Parathyroid adenoma (tissue), 2 donors: Measurements from ENCODE around the gene ENOX1.

Source experiments
- H2AFZ ChIP-seq: fragments of 300-600 bp; sonication (generic); one replicate; pipeline ENCODE4 v1.7.0; 2017; ENCODE audit warnings: antibody characterized with exemption, mild to moderate bottlenecking
- H3K27ac ChIP-seq: fragments of 300-600 bp; sonication (generic); one replicate; pipeline ENCODE4 v1.7.0; 2017
- H3K27me3 ChIP-seq: fragments of 300-600 bp; sonication (generic); one replicate; pipeline ENCODE4 v1.7.0; 2017; ENCODE audit warnings: low read length; ENCODE audit not compliant: control insufficient read depth, insufficient read depth
- H3K36me3 ChIP-seq: fragments of 300-600 bp; sonication (generic); one replicate; pipeline ENCODE4 v1.7.0; 2017; ENCODE audit warnings: low read length; ENCODE audit not compliant: control insufficient read depth, insufficient read depth
- H3K4me1 ChIP-seq: fragments of 300-600 bp; sonication (generic); one replicate; pipeline ENCODE4 v1.7.0; 2017; ENCODE audit warnings: control low read depth
- H3K4me2 ChIP-seq: fragments of 300-600 bp; sonication (generic); one replicate; pipeline ENCODE4 v1.7.0; 2017; ENCODE audit warnings: low read length
- H3K4me3 ChIP-seq: fragments of 300-600 bp; sonication (generic); one replicate; pipeline ENCODE4 v1.7.0; 2017; ENCODE audit warnings: low read depth, low read length
- H3K79me2 ChIP-seq: fragments of 300-600 bp; sonication (generic); one replicate; pipeline ENCODE4 v1.7.0; 2017; ENCODE audit warnings: control low read depth
- H3K9ac ChIP-seq: fragments of 300-600 bp; sonication (generic); one replicate; pipeline ENCODE4 v1.7.0; 2017; ENCODE audit warnings: mild to moderate bottlenecking
- H3K9me3 ChIP-seq: fragments of 300-600 bp; sonication (generic); one replicate; pipeline ENCODE4 v1.7.0; 2017; ENCODE audit warnings: low read length; ENCODE audit not compliant: control insufficient read depth
- TF ChIP-seq, protein P1 (sequence below): fragments of 300-600 bp; sonication (generic); IDR thresholded peaks from one replicate; pipeline ENCODE4 v1.7.0; 2017; ENCODE audit warnings: antibody characterized with exemption, mild to moderate bottlenecking
- donor health status: primary hyperparathyroidism.

Gene ENOX1

DNA sequence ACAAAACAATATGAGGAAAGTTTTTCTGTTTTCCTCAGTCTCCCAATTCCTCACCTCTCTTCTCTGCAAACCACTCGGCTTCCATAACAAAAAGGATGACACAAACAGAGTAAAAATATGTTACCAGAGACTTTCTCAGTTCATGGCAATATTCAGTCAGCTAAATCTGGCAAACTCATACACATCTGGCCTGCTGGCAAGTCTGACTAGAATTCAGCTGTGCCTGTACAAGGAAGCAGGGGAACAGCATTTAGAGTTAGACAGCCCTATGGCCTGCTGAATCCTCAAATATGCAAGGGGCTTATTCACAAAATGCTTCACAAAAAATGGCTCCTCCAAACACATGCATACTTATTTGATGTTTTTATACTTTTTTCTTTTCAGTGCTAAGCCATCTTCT is 227.8 kb downstream of the ENOX1 start:
- Histone ChIP-seq H3K9ac (no peak overlapping the region), H3K4me2 (no peak overlapping the region), H2AFZ (no peak overlapping the region), H3K79me2 (no peaks in the 10 kb centered on the region), H3K36me3 (no peaks in the 10 kb centered on the region), H3K27me3 (no peaks in the 10 kb centered on the region), H3K4me1 (no peaks in the 10 kb centered on the region), H3K9me3 (no peaks in the 10 kb centered on the region), H3K4me3 (no peak overlapping the region), H3K27ac (no peak overlapping the region)
- TF ChIP-seq, protein P1, sequence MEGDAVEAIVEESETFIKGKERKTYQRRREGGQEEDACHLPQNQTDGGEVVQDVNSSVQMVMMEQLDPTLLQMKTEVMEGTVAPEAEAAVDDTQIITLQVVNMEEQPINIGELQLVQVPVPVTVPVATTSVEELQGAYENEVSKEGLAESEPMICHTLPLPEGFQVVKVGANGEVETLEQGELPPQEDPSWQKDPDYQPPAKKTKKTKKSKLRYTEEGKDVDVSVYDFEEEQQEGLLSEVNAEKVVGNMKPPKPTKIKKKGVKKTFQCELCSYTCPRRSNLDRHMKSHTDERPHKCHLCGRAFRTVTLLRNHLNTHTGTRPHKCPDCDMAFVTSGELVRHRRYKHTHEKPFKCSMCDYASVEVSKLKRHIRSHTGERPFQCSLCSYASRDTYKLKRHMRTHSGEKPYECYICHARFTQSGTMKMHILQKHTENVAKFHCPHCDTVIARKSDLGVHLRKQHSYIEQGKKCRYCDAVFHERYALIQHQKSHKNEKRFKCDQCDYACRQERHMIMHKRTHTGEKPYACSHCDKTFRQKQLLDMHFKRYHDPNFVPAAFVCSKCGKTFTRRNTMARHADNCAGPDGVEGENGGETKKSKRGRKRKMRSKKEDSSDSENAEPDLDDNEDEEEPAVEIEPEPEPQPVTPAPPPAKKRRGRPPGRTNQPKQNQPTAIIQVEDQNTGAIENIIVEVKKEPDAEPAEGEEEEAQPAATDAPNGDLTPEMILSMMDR: no peak

DNA sequence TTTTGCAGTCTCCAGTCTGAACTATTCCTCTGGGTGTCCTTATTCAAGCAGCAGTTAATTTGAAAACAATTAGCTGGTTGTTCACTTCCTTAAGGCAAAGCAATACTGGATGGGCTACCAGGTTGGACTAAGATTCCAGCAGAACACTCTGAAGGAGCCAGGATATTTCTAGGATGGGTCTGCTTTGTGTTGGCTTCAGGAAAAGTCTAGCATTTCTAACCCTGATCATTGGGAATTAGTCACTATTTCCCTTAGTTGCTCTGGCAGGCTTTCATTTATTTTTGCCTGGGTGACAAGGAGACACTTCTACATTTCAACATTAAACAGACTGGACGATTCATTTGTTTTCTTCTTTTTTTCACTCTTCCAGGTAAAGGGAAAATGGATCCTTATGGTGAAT is 228.4 kb downstream of the ENOX1 start:
- H3K4me2 ChIP-seq: no peak overlapping the region
- no peaks in the 10 kb centered on the region for H3K36me3 ChIP-seq
- H3K4me1 ChIP-seq: no peaks in the 10 kb centered on the region
- no peak overlapping the region for H3K4me3 ChIP-seq
- no peak overlapping the region for H3K9ac ChIP-seq
- H3K9me3 ChIP-seq: no peaks in the 10 kb centered on the region
- no peaks in the 10 kb centered on the region for H3K27me3 ChIP-seq
- H3K79me2 ChIP-seq: no peaks in the 10 kb centered on the region
- H2AFZ ChIP-seq: no peak overlapping the region
- H3K27ac ChIP-seq: no peak overlapping the region
- TF ChIP-seq, protein P1: no peak

DNA sequence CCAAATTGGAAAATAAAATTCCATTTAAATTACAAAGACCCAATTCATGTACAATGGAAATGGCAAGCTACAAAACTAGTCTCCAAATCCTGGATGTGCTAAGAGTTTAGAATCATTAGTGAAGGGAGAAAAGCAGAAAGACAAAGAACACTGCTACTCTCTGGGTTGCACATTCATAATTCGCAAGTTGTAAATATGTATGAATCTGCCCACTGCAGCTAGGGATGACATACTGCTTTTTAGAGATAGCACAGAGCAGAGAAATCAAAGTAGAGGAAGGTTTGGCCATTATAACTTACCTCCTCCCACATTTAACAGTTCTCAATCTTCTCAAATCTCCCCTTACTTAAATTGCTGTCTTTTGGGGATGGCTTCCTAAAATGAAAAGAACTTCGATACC is 231.1 kb downstream of the ENOX1 start:
- Histone ChIP-seq H3K79me2 (no peaks in the 10 kb centered on the region), H3K9me3 (no peaks in the 10 kb centered on the region), H3K4me3 (no peak overlapping the region), H3K9ac (no peak overlapping the region), H3K4me1 (no peaks in the 10 kb centered on the region), H3K27ac (no peak overlapping the region), H3K27me3 (no peaks in the 10 kb centered on the region), H3K4me2 (no peak overlapping the region), H3K36me3 (no peaks in the 10 kb centered on the region), H2AFZ (no peak overlapping the region)
- TF ChIP-seq, protein P1: no peak

DNA sequence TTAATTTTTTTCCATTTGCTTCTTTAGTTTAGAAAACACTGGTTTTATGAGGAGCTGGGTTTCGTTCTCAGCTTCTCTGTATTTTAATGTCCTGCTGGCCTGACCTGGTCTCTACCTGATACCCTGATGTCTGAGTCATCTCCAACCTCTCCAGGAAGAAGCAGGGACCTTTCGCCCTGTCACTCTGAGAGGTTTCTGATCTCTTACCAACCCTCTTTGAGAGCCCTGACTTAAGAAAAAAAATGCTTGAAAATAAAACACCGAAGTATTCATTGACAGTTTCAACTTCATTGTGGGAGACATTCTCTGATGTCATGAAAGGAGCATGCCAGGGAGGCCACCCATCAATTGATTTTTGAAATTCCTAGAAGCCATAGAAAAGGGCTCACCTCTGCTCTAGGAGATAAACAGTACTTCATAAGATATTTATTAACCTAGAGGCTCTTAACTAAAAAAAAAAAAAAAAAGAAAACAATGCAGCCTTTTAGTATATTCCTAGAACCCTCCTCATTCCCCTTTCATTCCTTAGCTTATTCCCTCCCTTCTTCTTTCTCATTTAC is 234.8 kb downstream of the ENOX1 start:
- H3K9ac ChIP-seq: no peak overlapping the region
- H3K27ac ChIP-seq: no peak overlapping the region
- TF ChIP-seq, protein P1: no peak
- no peak overlapping the region for H3K4me3 ChIP-seq
- H3K27me3 ChIP-seq: no peaks in the 10 kb centered on the region
- no peak overlapping the region for H2AFZ ChIP-seq
- no peaks in the 10 kb centered on the region for H3K9me3 ChIP-seq
- H3K79me2 ChIP-seq: no peaks in the 10 kb centered on the region
- H3K4me1 ChIP-seq: no peaks in the 10 kb centered on the region
- H3K36me3 ChIP-seq: no peaks in the 10 kb centered on the region
- no peak overlapping the region for H3K4me2 ChIP-seq

DNA sequence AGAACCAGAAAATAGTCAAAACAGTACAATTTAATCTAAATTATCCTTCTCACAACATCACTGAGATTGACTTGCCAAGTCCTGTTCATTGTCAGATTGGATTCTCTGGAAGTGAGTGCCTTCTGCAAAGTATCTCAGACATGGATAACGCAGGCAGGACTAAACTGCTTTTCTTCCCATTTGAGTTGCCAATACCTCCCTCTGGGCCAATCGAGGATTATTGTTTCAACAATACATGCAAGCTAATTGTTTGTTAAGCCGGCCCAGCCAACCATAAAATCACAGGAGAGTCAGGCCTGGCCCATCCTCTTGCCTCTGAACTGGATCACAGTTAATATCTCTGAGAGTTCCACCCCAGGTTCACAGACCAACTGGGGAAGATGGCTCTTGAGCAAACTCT is 240.0 kb downstream of the ENOX1 start:
- TF ChIP-seq, protein P1: no peak
- H3K4me2 ChIP-seq: no peak overlapping the region
- no peaks in the 10 kb centered on the region for H3K4me1 ChIP-seq
- no peaks in the 10 kb centered on the region for H3K9me3 ChIP-seq
- H3K4me3 ChIP-seq: no peak overlapping the region
- no peak overlapping the region for H3K9ac ChIP-seq
- no peaks in the 10 kb centered on the region for H3K79me2 ChIP-seq
- H2AFZ ChIP-seq: no peak overlapping the region
- no peaks in the 10 kb centered on the region for H3K36me3 ChIP-seq
- H3K27me3 ChIP-seq: no peaks in the 10 kb centered on the region
- H3K27ac ChIP-seq: no peak overlapping the region
